MG63 (cell line): ENCODE results near the gene ADGRG4. TPM values are rescaled to one million over a fixed set of nuclear protein-coding genes. Genes with fewer than 3 reads are reported as not detected.
"Not testable (repeated sequence)": the region's sequence is repeated elsewhere in the genome, so short reads cannot be mapped to it uniquely, and the experiment has no call there.

Experiments used
- DNase-seq: peaks from one replicate; pipeline ENCODE4 v3.0.0-alpha.2; 2020
- H3K27me3 ChIP-seq: fragments of 250-450 bp; sonication (Bioruptor Pico); 2 replicates; pipeline ENCODE4 v1.5.1; 2020; ENCODE audit warnings: mild to moderate bottlenecking, moderate library complexity
- H3K36me3 ChIP-seq: fragments of 250-450 bp; sonication (Bioruptor Pico); 2 replicates; pipeline ENCODE4 v1.5.1; 2020; ENCODE audit warnings: mild to moderate bottlenecking, moderate library complexity
- H3K4me3 ChIP-seq: fragments of 250-450 bp; sonication (Bioruptor Pico); 2 replicates; pipeline ENCODE4 v1.5.1; 2020; ENCODE audit warnings: mild to moderate bottlenecking, moderate library complexity
- H3K9me3 ChIP-seq: fragments of 250-450 bp; sonication (Bioruptor Pico); 2 replicates; pipeline ENCODE4 v1.5.1; 2020; ENCODE audit warnings: mild to moderate bottlenecking, moderate library complexity
- total RNA-seq: library from RNA; depleted of rRNA; stranded (reverse); fragments of >200 nt; shearing (Covaris generic); gene quantifications from 2 replicates; pipeline ENCODE4 v1.2.3, GENCODE V29; 2014; ENCODE audit warnings: low replicate concordance; rRNA removed

Gene ADGRG4
- total RNA-seq, 1 experiment from 2014 or later: not detected

DNA sequence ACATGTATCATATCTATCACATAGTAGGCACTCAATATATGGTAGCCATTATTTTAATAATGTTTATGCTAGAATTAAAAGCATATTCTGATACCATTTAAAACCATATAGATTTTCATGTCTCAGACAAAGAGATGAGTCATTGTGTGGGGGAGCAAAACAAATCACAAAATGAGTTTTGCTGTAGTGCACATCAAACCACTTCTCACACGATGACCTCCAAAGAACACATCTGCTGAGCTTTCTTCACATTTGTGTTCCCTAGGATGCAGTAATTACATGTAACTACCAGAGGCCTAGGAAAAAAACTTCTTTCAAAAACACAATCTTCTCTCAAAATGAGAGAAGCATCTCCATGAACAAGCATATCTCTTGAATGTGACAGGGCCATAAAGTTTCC is 130.9 kb downstream of the ADGRG4 start:
- Histone ChIP-seq H3K4me3 (no peak overlapping the region), H3K27me3 (no peaks in the 10 kb centered on the region), H3K36me3 (no peaks in the 10 kb centered on the region), H3K9me3 (no peaks in the 10 kb centered on the region)
- DNase-seq: no peak

DNA sequence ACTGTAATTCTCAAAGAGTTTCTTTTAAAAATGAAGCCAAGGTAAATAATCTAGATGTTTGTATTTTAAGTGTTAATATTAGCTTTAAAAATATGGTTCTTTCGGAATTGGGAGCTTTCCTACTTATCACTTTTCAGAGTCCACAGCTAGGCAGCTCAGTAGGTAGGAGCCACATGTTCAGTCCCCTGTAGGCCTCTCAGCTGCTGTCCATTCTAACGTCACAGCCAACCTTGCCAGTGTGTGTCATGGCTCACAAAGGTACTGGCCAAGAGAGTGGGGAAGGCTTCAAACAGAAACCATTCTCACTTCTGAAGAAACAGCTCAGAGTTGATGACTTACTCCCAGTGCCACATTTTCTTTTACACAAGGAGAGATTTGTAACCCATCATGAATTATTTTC is 137.0 kb downstream of the ADGRG4 start:
- DNase-seq: no peak
- Histone ChIP-seq H3K9me3 (no peaks in the 10 kb centered on the region), H3K36me3 (no peaks in the 10 kb centered on the region), H3K27me3 (no peaks in the 10 kb centered on the region), H3K4me3 (no peak overlapping the region)

- Histone ChIP-seq H3K36me3 (no peaks in the 10 kb centered on the region), H3K9me3 (no peaks in the 10 kb centered on the region), H3K27me3 (no peaks in the 10 kb centered on the region), H3K4me3 (no peak overlapping the region)
- no peak for DNase-seq
Observed at GRCh38 chrX:136438192-136438591, 137.4 kb downstream of the ADGRG4 start.

GRCh38 chrX:136445674-136446073 is 144.9 kb downstream of the ADGRG4 start:
- not testable (repeated sequence) for H3K4me3 ChIP-seq, H3K36me3 ChIP-seq, H3K27me3 ChIP-seq, DNase-seq, H3K9me3 ChIP-seq

GRCh38 chrX:136446208-136446607 is 145.4 kb downstream of the ADGRG4 start:
- DNase-seq: no peak
- Histone ChIP-seq H3K9me3 (no peaks in the 10 kb centered on the region), H3K27me3 (no peaks in the 10 kb centered on the region), H3K4me3 (no peak overlapping the region), H3K36me3 (no peaks in the 10 kb centered on the region)

GRCh38 chrX:136447308-136447707 is 146.5 kb downstream of the ADGRG4 start:
- H3K27me3 ChIP-seq: no peaks in the 10 kb centered on the region
- H3K9me3 ChIP-seq: no peaks in the 10 kb centered on the region
- no peak for DNase-seq
- no peaks in the 10 kb centered on the region for H3K36me3 ChIP-seq
- no peak overlapping the region for H3K4me3 ChIP-seq

DNA sequence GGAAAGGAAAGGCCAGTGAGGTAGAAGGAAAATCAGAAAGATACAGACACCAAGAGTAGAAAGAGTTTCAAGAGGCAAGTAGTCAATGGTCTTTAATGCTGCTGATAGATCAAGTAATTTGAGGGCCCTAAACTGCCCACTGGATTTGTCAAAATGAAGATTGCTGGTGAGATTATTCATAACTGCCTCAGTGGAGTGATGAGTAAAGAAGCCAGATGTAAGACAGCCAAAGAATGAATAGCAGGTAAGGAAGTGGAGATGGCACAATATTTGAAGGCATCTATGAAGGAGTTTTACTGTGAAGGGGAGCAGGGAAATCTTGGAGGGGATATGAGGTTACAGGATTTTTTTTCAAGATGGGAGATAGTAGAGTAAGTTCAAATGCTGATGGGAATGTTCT is 147.2 kb downstream of the ADGRG4 start:
- Histone ChIP-seq H3K27me3 (no peaks in the 10 kb centered on the region), H3K4me3 (no peak overlapping the region), H3K9me3 (no peaks in the 10 kb centered on the region)

GRCh38 chrX:136450050-136450830 is 149.5 kb downstream of the ADGRG4 start:
- no peak overlapping the region for H3K4me3 ChIP-seq

More for the DNA sequence above, 147.2 kb downstream of the ADGRG4 start:
- no peak for DNase-seq
- no peaks in the 10 kb centered on the region for H3K36me3 ChIP-seq

GRCh38 chrX:136452614-136453013 is 151.9 kb downstream of the ADGRG4 start:
- Histone ChIP-seq H3K36me3 (no peaks in the 10 kb centered on the region), H3K4me3 (no peak overlapping the region), H3K27me3 (no peaks in the 10 kb centered on the region), H3K9me3 (no peaks in the 10 kb centered on the region)
- no peak for DNase-seq

More at GRCh38 chrX:136450050-136450830, 149.5 kb downstream of the ADGRG4 start:
- no peaks in the 10 kb centered on the region for H3K36me3 ChIP-seq
- H3K27me3 ChIP-seq: no peaks in the 10 kb centered on the region
- H3K9me3 ChIP-seq: no peaks in the 10 kb centered on the region
- DNase-seq: no peak

GRCh38 chrX:136453114-136453513 is 152.4 kb downstream of the ADGRG4 start:
- H3K36me3 ChIP-seq: no peaks in the 10 kb centered on the region
- no peaks in the 10 kb centered on the region for H3K9me3 ChIP-seq
- H3K27me3 ChIP-seq: no peaks in the 10 kb centered on the region
- no peak overlapping the region for H3K4me3 ChIP-seq
- DNase-seq: no peak

GRCh38 chrX:136453771-136454170 is 153.0 kb downstream of the ADGRG4 start:
- Histone ChIP-seq H3K27me3 (no peaks in the 10 kb centered on the region), H3K4me3 (no peak overlapping the region), H3K36me3 (no peaks in the 10 kb centered on the region), H3K9me3 (no peaks in the 10 kb centered on the region)
- DNase-seq: no peak

DNA sequence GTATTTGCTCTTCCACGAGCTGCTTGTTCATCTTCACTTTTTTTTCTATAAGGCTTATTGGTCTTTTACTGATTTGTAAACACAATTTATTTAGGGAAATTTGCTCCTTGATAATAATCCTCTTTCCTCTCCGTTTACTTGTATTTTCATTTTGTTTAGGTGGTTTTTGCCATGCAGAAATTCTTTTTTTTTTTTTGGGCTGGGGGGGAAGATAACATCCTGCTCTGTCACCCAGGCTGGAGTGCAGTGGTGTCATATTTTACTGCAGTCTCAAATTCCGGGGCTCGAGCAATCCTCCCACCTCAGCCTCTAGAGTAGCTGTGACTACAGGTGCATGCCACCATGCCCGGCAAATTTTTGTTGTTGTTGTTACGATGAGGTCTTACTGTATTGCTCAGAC is 155.4 kb downstream of the ADGRG4 start:
- no peaks in the 10 kb centered on the region for H3K27me3 ChIP-seq
- H3K9me3 ChIP-seq: no peaks in the 10 kb centered on the region
- no peaks in the 10 kb centered on the region for H3K36me3 ChIP-seq
- no peak for DNase-seq
- H3K4me3 ChIP-seq: no peak overlapping the region

DNA sequence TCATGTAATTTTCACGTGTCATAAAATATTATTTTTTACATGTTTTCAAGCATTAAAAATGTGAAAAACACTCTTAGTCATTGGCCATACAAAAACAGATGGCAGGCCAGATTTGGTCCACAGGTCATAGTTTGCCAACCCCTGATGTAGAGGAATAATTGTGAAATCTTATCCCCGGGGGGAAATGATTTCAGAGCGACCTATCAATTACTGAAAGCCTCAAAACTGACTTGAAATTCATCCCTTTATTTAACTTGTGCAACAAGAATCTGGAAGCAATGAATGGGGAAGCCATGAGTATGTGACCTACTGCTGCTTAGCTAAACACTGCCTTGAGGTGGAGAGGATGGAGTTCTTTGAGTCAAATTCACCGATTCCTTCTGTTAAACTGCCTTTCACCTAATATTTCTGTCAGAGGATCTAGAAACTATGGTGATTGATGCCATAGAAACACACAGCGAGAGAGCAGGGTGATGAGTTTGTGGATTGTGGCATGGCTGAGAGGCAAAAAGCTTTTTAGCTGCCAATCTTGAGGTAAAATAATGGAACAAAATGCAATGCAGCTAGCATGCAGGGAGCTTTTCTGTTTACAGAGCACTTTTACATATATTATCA is 156.6 kb downstream of the ADGRG4 start:
- Histone ChIP-seq H3K27me3 (no peaks in the 10 kb centered on the region), H3K4me3 (no peak overlapping the region), H3K9me3 (no peaks in the 10 kb centered on the region), H3K36me3 (no peaks in the 10 kb centered on the region)
- DNase-seq: no peak

DNA sequence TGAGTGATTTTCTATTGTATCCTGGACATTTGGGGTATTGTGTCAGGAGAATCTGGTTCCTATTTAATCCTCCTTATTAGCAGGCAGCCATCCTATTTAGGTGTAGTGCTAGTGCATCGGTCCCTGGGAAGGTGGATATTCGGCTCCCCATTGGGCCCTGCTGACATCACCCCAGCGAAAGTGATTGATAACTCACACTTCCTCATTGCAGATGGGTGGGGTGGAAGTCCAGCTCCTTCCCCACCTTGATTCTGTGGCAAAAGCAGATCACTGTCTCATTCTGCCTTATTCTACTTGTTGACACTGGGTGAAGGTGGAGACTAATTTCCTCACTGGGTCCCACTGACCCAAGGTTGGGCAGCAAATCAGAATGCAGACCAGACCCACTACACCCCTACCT is 163.8 kb downstream of the ADGRG4 start:
- no peak overlapping the region for H3K4me3 ChIP-seq
- no peaks in the 10 kb centered on the region for H3K9me3 ChIP-seq
- no peaks in the 10 kb centered on the region for H3K27me3 ChIP-seq
- no peaks in the 10 kb centered on the region for H3K36me3 ChIP-seq
- DNase-seq: no peak

Other genes with a start within 250 kb of the ADGRG4 start
- gene FHL1, start 153.4 kb upstream of the ADGRG4 start, total RNA-seq: 149 and 156 TPM in 2 replicates
- 12.1 and 14.3 TPM in 2 replicates for gene MAP7D3, start 49.6 kb upstream of the ADGRG4 start, total RNA-seq
- gene BRS3, start 187.0 kb downstream of the ADGRG4 start, total RNA-seq: not detected in 2 replicates
- gene HTATSF1, start 196.6 kb downstream of the ADGRG4 start, total RNA-seq: 19.4 and 53.7 TPM in 2 replicates
- gene VGLL1, start 231.3 kb downstream of the ADGRG4 start, total RNA-seq: not detected in 2 replicates